ENCODE results near the gene TUBB2A.

The TUBB2A gene

GRCh38 chr6:3204921-3205320 is 47.6 kb upstream of the TUBB2A start:
- no peaks in the 10 kb centered on the region for H4K20me1 ChIP-seq (ENCODE audit: low read depth, low read length)
- H3K4me2 ChIP-seq (ENCODE audit: low read depth, low read length, poor library complexity, severe bottlenecking): peak overlapping the region; percentile 67
- no peaks in the 10 kb centered on the region for H3K9me2 ChIP-seq (replicated peaks; ENCODE audit: insufficient read depth, low read length)
- peak overlapping the region; percentile 9 for H2AFZ ChIP-seq (ENCODE audit: low read depth, low read length, severe bottlenecking)
- H3K79me2 ChIP-seq (ENCODE audit: insufficient read depth, low read length): no peaks in the 10 kb centered on the region
- no peaks in the 10 kb centered on the region for H3K9me3 ChIP-seq (ENCODE audit: insufficient read depth, low read length)
- H3K27me3 ChIP-seq (ENCODE audit: low read length): no peaks in the 10 kb centered on the region
- H3K4me3 ChIP-seq (ENCODE audit: insufficient read depth, low read length, poor library complexity, severe bottlenecking): no peak overlapping the region
- TF ChIP-seq EZH2phosphoT487 (conservative IDR thresholded peaks at IDR 0.05; ENCODE audit: low read length) (no peak), CTCF (IDR thresholded peaks at IDR 0.05; ENCODE audit: insufficient read depth, low read length, poor library complexity, severe bottlenecking) (no peak)
- peak overlapping the region; percentile 15; the same call in 1 of the 2 replicates for H3K9ac ChIP-seq (ENCODE audit: low read length)
- no peaks in the 10 kb centered on the region for H3K36me3 ChIP-seq (ENCODE audit: low read length)
- H3F3A ChIP-seq (ENCODE audit: insufficient read depth): peaks cover 21% of the 10 kb centered on the region
- H3K27ac ChIP-seq (ENCODE audit: low read depth, low read length): peak overlapping the region; percentile 90

- H3K27ac ChIP-seq (ENCODE audit: low read depth, low read length): peak overlapping the region; percentile 90
- peaks cover 21% of the 10 kb centered on the region for H3F3A ChIP-seq (ENCODE audit: insufficient read depth)
- peak overlapping the region; percentile 20; the same call in 1 of the 2 replicates for H3K9ac ChIP-seq (ENCODE audit: low read length)
- H3K27me3 ChIP-seq (ENCODE audit: low read length): no peaks in the 10 kb centered on the region
- H3K36me3 ChIP-seq (ENCODE audit: low read length): no peaks in the 10 kb centered on the region
- no peaks in the 10 kb centered on the region for H3K9me2 ChIP-seq (replicated peaks; ENCODE audit: insufficient read depth, low read length)
- peak overlapping the region; percentile 67 for H3K4me2 ChIP-seq (ENCODE audit: low read depth, low read length, poor library complexity, severe bottlenecking)
- no peaks in the 10 kb centered on the region for H3K9me3 ChIP-seq (ENCODE audit: insufficient read depth, low read length)
- H3K79me2 ChIP-seq (ENCODE audit: insufficient read depth, low read length): no peaks in the 10 kb centered on the region
- TF ChIP-seq EZH2phosphoT487 (conservative IDR thresholded peaks at IDR 0.05; ENCODE audit: low read length) (no peak), CTCF (IDR thresholded peaks at IDR 0.05; ENCODE audit: insufficient read depth, low read length, poor library complexity, severe bottlenecking) (no peak)
- H2AFZ ChIP-seq (ENCODE audit: low read depth, low read length, severe bottlenecking): peak overlapping the region; percentile 2
- H3K4me3 ChIP-seq (ENCODE audit: insufficient read depth, low read length, poor library complexity, severe bottlenecking): peak overlapping the region; percentile 17
- H4K20me1 ChIP-seq (ENCODE audit: low read depth, low read length): no peaks in the 10 kb centered on the region
These were observed 45.8 kb upstream of the TUBB2A start for GRCh38 chr6:3202999-3203696.

- no peak overlapping the region for H3K4me2 ChIP-seq (ENCODE audit: low read depth, low read length, poor library complexity, severe bottlenecking)
- H3K4me3 ChIP-seq (ENCODE audit: insufficient read depth, low read length, poor library complexity, severe bottlenecking): no peak overlapping the region
- H3K9me3 ChIP-seq (ENCODE audit: insufficient read depth, low read length): no peaks in the 10 kb centered on the region
- TF ChIP-seq EZH2phosphoT487 (conservative IDR thresholded peaks at IDR 0.05; ENCODE audit: low read length) (no peak), CTCF (IDR thresholded peaks at IDR 0.05; ENCODE audit: insufficient read depth, low read length, poor library complexity, severe bottlenecking) (no peak)
- H3K79me2 ChIP-seq (ENCODE audit: insufficient read depth, low read length): no peaks in the 10 kb centered on the region
- peaks cover 27% of the 10 kb centered on the region for H3F3A ChIP-seq (ENCODE audit: insufficient read depth)
- no peak overlapping the region for H3K9ac ChIP-seq (ENCODE audit: low read length)
- H3K9me2 ChIP-seq (replicated peaks; ENCODE audit: insufficient read depth, low read length): no peaks in the 10 kb centered on the region
- no peak overlapping the region for H2AFZ ChIP-seq (ENCODE audit: low read depth, low read length, severe bottlenecking)
- no peak overlapping the region for H3K27ac ChIP-seq (ENCODE audit: low read depth, low read length)
- no peaks in the 10 kb centered on the region for H3K27me3 ChIP-seq (ENCODE audit: low read length)
- no peaks in the 10 kb centered on the region for H4K20me1 ChIP-seq (ENCODE audit: low read depth, low read length)
- H3K36me3 ChIP-seq (ENCODE audit: low read length): no peaks in the 10 kb centered on the region
These were observed 44.0 kb upstream of the TUBB2A start for GRCh38 chr6:3201388-3201787.

All from SU-DHL-6 (cell line).